Measurements from ENCODE around the gene GPR160.

Gene GPR160

GRCh38 chr3:170037463-170038433 lies at the start of gene GPR160:
Gene GPR160 (plus strand): TSS chr3:170037995. CDS start chr3:170083973, 45,978 bp downstream.
- H3K27me3 Mint-ChIP-seq, result no peaks in the 10 kb centered on the region
- peaks cover 24% of the 10 kb centered on the region for H3K4me1 Mint-ChIP-seq (ENCODE audit: low read depth)
- peak within 1 kb of the TSS; percentile 34 for H3K27ac Mint-ChIP-seq
- no peaks in the 10 kb centered on the region for H3K9me3 Mint-ChIP-seq (ENCODE audit: low read depth)
- peak within 1 kb of the TSS; percentile 86 for H3K4me3 Mint-ChIP-seq
- H3K36me3 Mint-ChIP-seq, result peaks cover 4% of the 10 kb centered on the region

- no peaks in the 10 kb centered on the region for H3K9me3 Mint-ChIP-seq (ENCODE audit: low read depth)
- peaks cover 4% of the 10 kb centered on the region for H3K36me3 Mint-ChIP-seq
- no peaks in the 10 kb centered on the region for H3K4me1 Mint-ChIP-seq (ENCODE audit: low read depth)
- H3K27me3 Mint-ChIP-seq, result no peaks in the 10 kb centered on the region
- H3K4me3 Mint-ChIP-seq, result no peak overlapping the region
- H3K27ac Mint-ChIP-seq, result no peak overlapping the region
Measured at GRCh38 chr3:169990431-169990830, 47.4 kb upstream of the GPR160 start.

- Mint-ChIP-seq H3K4me1 (ENCODE audit: low read depth) (no peaks in the 10 kb centered on the region), H3K9me3 (ENCODE audit: low read depth) (no peaks in the 10 kb centered on the region), H3K27ac (no peak overlapping the region), H3K36me3 (peaks cover 4% of the 10 kb centered on the region), H3K27me3 (no peaks in the 10 kb centered on the region), H3K4me3 (no peak overlapping the region)
Measured at GRCh38 chr3:169992156-169992555, 45.6 kb upstream of the GPR160 start.

- no peaks in the 10 kb centered on the region for H3K9me3 Mint-ChIP-seq (ENCODE audit: low read depth)
- H3K36me3 Mint-ChIP-seq, result peaks cover 4% of the 10 kb centered on the region
- no peaks in the 10 kb centered on the region for H3K27me3 Mint-ChIP-seq
- H3K4me1 Mint-ChIP-seq (ENCODE audit: low read depth), result no peaks in the 10 kb centered on the region
- H3K4me3 Mint-ChIP-seq, result no peak overlapping the region
- peak overlapping the region; percentile 11 for H3K27ac Mint-ChIP-seq
Measured at GRCh38 chr3:169992781-169993180, 45.0 kb upstream of the GPR160 start.

GRCh38 chr3:169993761-169994160 lies 44.0 kb upstream of the GPR160 start:
- Mint-ChIP-seq H3K9me3 (ENCODE audit: low read depth) (no peaks in the 10 kb centered on the region), H3K27ac (no peak overlapping the region), H3K27me3 (no peaks in the 10 kb centered on the region), H3K36me3 (peaks cover 7% of the 10 kb centered on the region), H3K4me1 (ENCODE audit: low read depth) (peaks cover 3% of the 10 kb centered on the region), H3K4me3 (no peak overlapping the region)

- H3K36me3 Mint-ChIP-seq, result peaks cover 15% of the 10 kb centered on the region
- H3K27ac Mint-ChIP-seq, result no peak overlapping the region
- H3K4me3 Mint-ChIP-seq, result no peak overlapping the region
- H3K4me1 Mint-ChIP-seq (ENCODE audit: low read depth), result peaks cover 12% of the 10 kb centered on the region
- H3K27me3 Mint-ChIP-seq, result no peaks in the 10 kb centered on the region
- no peaks in the 10 kb centered on the region for H3K9me3 Mint-ChIP-seq (ENCODE audit: low read depth)
Measured at GRCh38 chr3:169996063-169996462, 41.7 kb upstream of the GPR160 start.

GRCh38 chr3:169998668-169999131 lies 39.1 kb upstream of the GPR160 start:
- H3K27ac Mint-ChIP-seq, result peak overlapping the region; percentile 11
- H3K9me3 Mint-ChIP-seq (ENCODE audit: low read depth), result no peaks in the 10 kb centered on the region
- H3K4me3 Mint-ChIP-seq, result no peak overlapping the region
- H3K36me3 Mint-ChIP-seq, result peaks cover 11% of the 10 kb centered on the region
- H3K27me3 Mint-ChIP-seq, result no peaks in the 10 kb centered on the region
- H3K4me1 Mint-ChIP-seq (ENCODE audit: low read depth), result peaks cover 35% of the 10 kb centered on the region

- H3K27ac Mint-ChIP-seq, result peak overlapping the region; percentile 75
- H3K36me3 Mint-ChIP-seq, result peaks cover 11% of the 10 kb centered on the region
- no peaks in the 10 kb centered on the region for H3K27me3 Mint-ChIP-seq
- peaks cover 42% of the 10 kb centered on the region for H3K4me1 Mint-ChIP-seq (ENCODE audit: low read depth)
- H3K9me3 Mint-ChIP-seq (ENCODE audit: low read depth), result no peaks in the 10 kb centered on the region
- H3K4me3 Mint-ChIP-seq, result no peak overlapping the region
Measured at GRCh38 chr3:169999433-169999832, 38.4 kb upstream of the GPR160 start.

GRCh38 chr3:170000051-170000450 lies 37.7 kb upstream of the GPR160 start:
- peaks cover 42% of the 10 kb centered on the region for H3K4me1 Mint-ChIP-seq (ENCODE audit: low read depth)

GRCh38 chr3:170002231-170002630 lies 35.6 kb upstream of the GPR160 start:
- Mint-ChIP-seq H3K27ac (peak overlapping the region; percentile 64), H3K9me3 (ENCODE audit: low read depth) (no peaks in the 10 kb centered on the region), H3K36me3 (peaks cover 11% of the 10 kb centered on the region), H3K4me1 (ENCODE audit: low read depth) (peaks cover 54% of the 10 kb centered on the region), H3K4me3 (no peak overlapping the region), H3K27me3 (no peaks in the 10 kb centered on the region)

More at GRCh38 chr3:170000051-170000450, 37.7 kb upstream of the GPR160 start:
- Mint-ChIP-seq H3K27me3 (no peaks in the 10 kb centered on the region), H3K36me3 (peaks cover 11% of the 10 kb centered on the region), H3K9me3 (ENCODE audit: low read depth) (no peaks in the 10 kb centered on the region), H3K4me3 (no peak overlapping the region), H3K27ac (no peak overlapping the region)

- peaks cover 11% of the 10 kb centered on the region for H3K36me3 Mint-ChIP-seq
- no peaks in the 10 kb centered on the region for H3K9me3 Mint-ChIP-seq (ENCODE audit: low read depth)
- peak overlapping the region; percentile 30 for H3K27ac Mint-ChIP-seq
- no peaks in the 10 kb centered on the region for H3K27me3 Mint-ChIP-seq
- H3K4me3 Mint-ChIP-seq, result peak overlapping the region; percentile 15
- H3K4me1 Mint-ChIP-seq (ENCODE audit: low read depth), result peaks cover 57% of the 10 kb centered on the region
Measured at GRCh38 chr3:170002879-170003278, 34.9 kb upstream of the GPR160 start.

- Mint-ChIP-seq H3K27me3 (no peaks in the 10 kb centered on the region), H3K36me3 (peaks cover 6% of the 10 kb centered on the region), H3K4me1 (ENCODE audit: low read depth) (peaks cover 53% of the 10 kb centered on the region), H3K4me3 (no peak overlapping the region), H3K27ac (no peak overlapping the region), H3K9me3 (ENCODE audit: low read depth) (no peaks in the 10 kb centered on the region)
Measured at GRCh38 chr3:170003881-170004356, 33.9 kb upstream of the GPR160 start.

- H3K36me3 Mint-ChIP-seq, result no peaks in the 10 kb centered on the region
- H3K27me3 Mint-ChIP-seq, result peaks cover 2% of the 10 kb centered on the region
- H3K9me3 Mint-ChIP-seq (ENCODE audit: low read depth), result no peaks in the 10 kb centered on the region
- peaks cover 38% of the 10 kb centered on the region for H3K4me1 Mint-ChIP-seq (ENCODE audit: low read depth)
- H3K27ac Mint-ChIP-seq, result peak overlapping the region; percentile 58
- H3K4me3 Mint-ChIP-seq, result peak overlapping the region; percentile 42
Measured at GRCh38 chr3:170007031-170007663, 30.6 kb upstream of the GPR160 start.

GRCh38 chr3:170010498-170010897 lies 27.3 kb upstream of the GPR160 start:
- H3K4me1 Mint-ChIP-seq (ENCODE audit: low read depth), result peaks cover 16% of the 10 kb centered on the region
- no peak overlapping the region for H3K27ac Mint-ChIP-seq
- H3K9me3 Mint-ChIP-seq (ENCODE audit: low read depth), result no peaks in the 10 kb centered on the region
- H3K36me3 Mint-ChIP-seq, result no peaks in the 10 kb centered on the region
- H3K27me3 Mint-ChIP-seq, result peaks cover 2% of the 10 kb centered on the region
- H3K4me3 Mint-ChIP-seq, result no peak overlapping the region

Measured in activated naive CD8-positive, alpha-beta T cell (primary cell).